ENCODE results near the gene UHRF1.
A peak's percentile ranks its signal among the peaks of the same experiment; 100 is the strongest.

UHRF1 gene

GRCh38 chr19:4911314-4911713, 2.0 kb downstream of the UHRF1 start:
- Mint-ChIP-seq H3K36me3 (ENCODE audit: low read depth) (peaks cover 57% of the 10 kb centered on the region), H3K27ac (peak overlapping the region; percentile 88), H3K27me3 (no peaks in the 10 kb centered on the region), H3K9me3 (no peaks in the 10 kb centered on the region), H3K4me3 (peak overlapping the region; percentile 93), H3K4me1 (peaks cover 66% of the 10 kb centered on the region)
- DNase-seq (no peak), ATAC-seq (no peak)

- Mint-ChIP-seq H3K4me3 (peak overlapping the region; percentile 93), H3K36me3 (ENCODE audit: low read depth) (peaks cover 63% of the 10 kb centered on the region), H3K27me3 (no peaks in the 10 kb centered on the region), H3K9me3 (no peaks in the 10 kb centered on the region), H3K27ac (peak overlapping the region; percentile 88), H3K4me1 (peaks cover 71% of the 10 kb centered on the region)
- DNase-seq (peak; percentile 76), ATAC-seq (peak; percentile 34)
These were observed 2.7 kb downstream of the UHRF1 start for GRCh38 chr19:4911786-4912672.

GRCh38 chr19:4913996-4914735, 4.9 kb downstream of the UHRF1 start:
- Mint-ChIP-seq H3K4me3 (peak overlapping the region; percentile 92), H3K4me1 (peaks cover 64% of the 10 kb centered on the region), H3K27ac (peak overlapping the region; percentile 90), H3K36me3 (ENCODE audit: low read depth) (peaks cover 76% of the 10 kb centered on the region), H3K27me3 (no peaks in the 10 kb centered on the region), H3K9me3 (no peaks in the 10 kb centered on the region)
- DNase-seq (peak; percentile 57), ATAC-seq (peak; percentile 5)

- Mint-ChIP-seq H3K27ac (peak overlapping the region; percentile 90), H3K27me3 (no peaks in the 10 kb centered on the region)
These were observed 5.6 kb downstream of the UHRF1 start for GRCh38 chr19:4914736-4915501.

GRCh38 chr19:4916292-4917082, 7.2 kb downstream of the UHRF1 start:
- peak; percentile 55 for DNase-seq
- H3K4me3 Mint-ChIP-seq: peak overlapping the region; percentile 92
- ATAC-seq: no peak
- peaks cover 79% of the 10 kb centered on the region for H3K36me3 Mint-ChIP-seq (ENCODE audit: low read depth)
- no peaks in the 10 kb centered on the region for H3K27me3 Mint-ChIP-seq
- no peaks in the 10 kb centered on the region for H3K9me3 Mint-ChIP-seq
- peak overlapping the region; percentile 96 for H3K27ac Mint-ChIP-seq
- H3K4me1 Mint-ChIP-seq: peaks cover 55% of the 10 kb centered on the region

More at GRCh38 chr19:4914736-4915501, 5.6 kb downstream of the UHRF1 start:
- DNase-seq: peak; percentile 80
- ATAC-seq: peak; percentile 69
- Mint-ChIP-seq H3K4me1 (peaks cover 64% of the 10 kb centered on the region), H3K9me3 (no peaks in the 10 kb centered on the region), H3K36me3 (ENCODE audit: low read depth) (peaks cover 79% of the 10 kb centered on the region), H3K4me3 (peak overlapping the region; percentile 92)

- H3K36me3 Mint-ChIP-seq (ENCODE audit: low read depth): peaks cover 51% of the 10 kb centered on the region
- no peaks in the 10 kb centered on the region for H3K9me3 Mint-ChIP-seq
- H3K4me1 Mint-ChIP-seq: peaks cover 8% of the 10 kb centered on the region
- no peak for DNase-seq
- ATAC-seq: no peak
- no peak overlapping the region for H3K4me3 Mint-ChIP-seq
- H3K27me3 Mint-ChIP-seq: no peaks in the 10 kb centered on the region
- H3K27ac Mint-ChIP-seq: no peak overlapping the region
These were observed 13.4 kb downstream of the UHRF1 start for GRCh38 chr19:4922530-4923275.

GRCh38 chr19:4923276-4923747, 14.0 kb downstream of the UHRF1 start:
- H3K4me1 Mint-ChIP-seq: peaks cover 6% of the 10 kb centered on the region
- ATAC-seq (no peak), DNase-seq (no peak)
- peaks cover 47% of the 10 kb centered on the region for H3K36me3 Mint-ChIP-seq (ENCODE audit: low read depth)
- H3K27ac Mint-ChIP-seq: no peak overlapping the region
- H3K4me3 Mint-ChIP-seq: no peak overlapping the region
- H3K27me3 Mint-ChIP-seq: no peaks in the 10 kb centered on the region
- no peaks in the 10 kb centered on the region for H3K9me3 Mint-ChIP-seq

- Mint-ChIP-seq H3K4me3 (no peak overlapping the region), H3K9me3 (no peaks in the 10 kb centered on the region), H3K27me3 (no peaks in the 10 kb centered on the region), H3K27ac (no peak overlapping the region), H3K36me3 (ENCODE audit: low read depth) (peaks cover 54% of the 10 kb centered on the region), H3K4me1 (peaks cover 6% of the 10 kb centered on the region)
- no peak for DNase-seq
- no peak for ATAC-seq
These were observed 19.9 kb downstream of the UHRF1 start for GRCh38 chr19:4929186-4929585.

GRCh38 chr19:4930664-4931063, 21.4 kb downstream of the UHRF1 start:
- no peaks in the 10 kb centered on the region for H3K27me3 Mint-ChIP-seq
- H3K4me1 Mint-ChIP-seq: peaks cover 4% of the 10 kb centered on the region
- no peak overlapping the region for H3K27ac Mint-ChIP-seq
- peaks cover 61% of the 10 kb centered on the region for H3K36me3 Mint-ChIP-seq (ENCODE audit: low read depth)
- no peak for DNase-seq
- no peak overlapping the region for H3K4me3 Mint-ChIP-seq
- no peaks in the 10 kb centered on the region for H3K9me3 Mint-ChIP-seq
- ATAC-seq: no peak

GRCh38 chr19:4932711-4933110, 23.4 kb downstream of the UHRF1 start:
- no peaks in the 10 kb centered on the region for H3K9me3 Mint-ChIP-seq
- no peak overlapping the region for H3K4me3 Mint-ChIP-seq
- no peaks in the 10 kb centered on the region for H3K27me3 Mint-ChIP-seq
- DNase-seq (no peak), ATAC-seq (no peak)
- no peak overlapping the region for H3K27ac Mint-ChIP-seq
- peaks cover 1% of the 10 kb centered on the region for H3K4me1 Mint-ChIP-seq
- H3K36me3 Mint-ChIP-seq (ENCODE audit: low read depth): peaks cover 70% of the 10 kb centered on the region

GRCh38 chr19:4933528-4933927, 24.2 kb downstream of the UHRF1 start:
- peaks cover 77% of the 10 kb centered on the region for H3K36me3 Mint-ChIP-seq (ENCODE audit: low read depth)
- no peak for ATAC-seq
- H3K4me1 Mint-ChIP-seq: peaks cover 1% of the 10 kb centered on the region
- H3K27me3 Mint-ChIP-seq: no peaks in the 10 kb centered on the region
- no peak for DNase-seq
- no peak overlapping the region for H3K27ac Mint-ChIP-seq
- no peaks in the 10 kb centered on the region for H3K9me3 Mint-ChIP-seq
- H3K4me3 Mint-ChIP-seq: no peak overlapping the region

- peaks cover 1% of the 10 kb centered on the region for H3K4me1 Mint-ChIP-seq
- DNase-seq: no peak
- no peak for ATAC-seq
These were observed 26.1 kb downstream of the UHRF1 start for GRCh38 chr19:4935444-4935843.

GRCh38 chr19:4937060-4937459, 27.8 kb downstream of the UHRF1 start:
- DNase-seq (no peak), ATAC-seq (no peak)
- H3K27me3 Mint-ChIP-seq: no peaks in the 10 kb centered on the region
- peaks cover 1% of the 10 kb centered on the region for H3K4me1 Mint-ChIP-seq
- peaks cover 69% of the 10 kb centered on the region for H3K36me3 Mint-ChIP-seq (ENCODE audit: low read depth)
- H3K27ac Mint-ChIP-seq: no peak overlapping the region
- no peak overlapping the region for H3K4me3 Mint-ChIP-seq
- no peaks in the 10 kb centered on the region for H3K9me3 Mint-ChIP-seq

More at GRCh38 chr19:4935444-4935843, 26.1 kb downstream of the UHRF1 start:
- Mint-ChIP-seq H3K27me3 (no peaks in the 10 kb centered on the region), H3K9me3 (no peaks in the 10 kb centered on the region), H3K4me3 (no peak overlapping the region), H3K36me3 (ENCODE audit: low read depth) (peaks cover 75% of the 10 kb centered on the region), H3K27ac (no peak overlapping the region)

Measured in activated naive CD8-positive, alpha-beta T cell treated with anti-CD3 and anti-CD28 coated beads, Interleukin-2, amount 50 U/mL, for 24 hours (primary cell).